Endothelial cell of umbilical vein (primary cell): Measurements from ENCODE around the gene CLDN9. TPM values are rescaled to one million over a fixed set of nuclear protein-coding genes. Genes with fewer than 3 reads are reported as not detected.

Experiments used
- BruUV-seq: library from RNA; stranded (reverse); fragments of 400-500 nt; replicated peaks from 2 replicates; lab custom pipeline; 2021; lab: Mats Ljungman, UMichigan
- CTCF ChIA-PET: fragments of 300-600, 350-600 bp; sonication (Branson Sonifier 250); formaldehyde crosslinking; loops from one replicate; lab custom pipeline; 2021; ENCODE audit warnings: antibody characterized with exemption, inconsistent platforms; lab: Charles Lee
- POLR2A ChIA-PET: fragments of 300-600, 350-600 bp; sonication (Branson Sonifier 250); formaldehyde crosslinking; loops from one replicate; lab custom pipeline; 2021; ENCODE audit warnings: antibody characterized with exemption, inconsistent platforms; lab: Charles Lee
- DNase-seq: peaks from one replicate; pipeline ENCODE4 v3.0.0-alpha.2; 2011; ENCODE audit warnings: low read depth, low spot score
- FAIRE-seq: peaks from 2 replicates; lab custom pipeline; 2011; peaks lifted over from hg19 to GRCh38; lab: Jason Lieb, UNC
- H2AFZ ChIP-seq: 2 replicates; pipeline ENCODE4 v1.6.0; 2012; ENCODE audit warnings: low read depth, low read length, control low read depth, inconsistent platforms
- H3K27ac ChIP-seq: 2 replicates; pipeline ENCODE4 v1.5.1; 2011; ENCODE audit warnings: low read depth, mild to moderate bottlenecking, control low read depth, low read length, moderate library complexity; ENCODE audit not compliant: insufficient read depth
- H3K27me3 ChIP-seq, 2 experiments: 2 replicates each; pipeline versions ENCODE4 v1.6.0 to v1.6.1; 2011; ENCODE audit warnings: low read length in 2 of 2, mixed read lengths in 1 of 2; ENCODE audit not compliant: control insufficient read depth in 2 of 2, insufficient read depth in 2 of 2
- H3K36me3 ChIP-seq, 2 experiments: 2 replicates in 1 of 2; 3 replicates in 1 of 2; pipeline ENCODE4 v1.5.1; 2011; ENCODE audit warnings: low read length in 2 of 2, mild to moderate bottlenecking in 1 of 2, moderate library complexity in 1 of 2; ENCODE audit not compliant: control insufficient read depth in 2 of 2, insufficient read depth in 2 of 2; ENCODE audit errors: extremely low read depth in 1 of 2
- H3K4me1 ChIP-seq: 3 replicates; pipeline ENCODE4 v1.5.1; 2011; ENCODE audit warnings: mild to moderate bottlenecking, low read length; ENCODE audit not compliant: control insufficient read depth, insufficient read depth; ENCODE audit errors: extremely low read depth
- H3K4me2 ChIP-seq: 2 replicates; pipeline ENCODE4 v1.6.1; 2011; ENCODE audit warnings: low read length, control low read depth, mixed read lengths; ENCODE audit not compliant: insufficient read depth
- H3K4me3 ChIP-seq, 3 experiments: fragments of 200-600 bp in 1 of 3; sonication (generic), shearing (Covaris generic) in 1 of 3; replicated peaks in 1 of 3; 2 replicates each; pipeline ENCODE4 v1.5.1; 2011 to 2016; ENCODE audit warnings: control low read depth in 3 of 3, low read length in 3 of 3, mild to moderate bottlenecking in 2 of 3, inconsistent platforms in 1 of 3, low read depth in 1 of 3, moderate library complexity in 1 of 3; ENCODE audit not compliant: insufficient read depth in 1 of 3
- H3K79me2 ChIP-seq: 2 replicates; pipeline ENCODE4 v1.6.0; 2012; ENCODE audit warnings: low read length, inconsistent platforms; ENCODE audit not compliant: control insufficient read depth, insufficient read depth
- H3K9ac ChIP-seq: replicated peaks from 2 replicates; pipeline ENCODE3; 2011; ENCODE audit warnings: low read length, control low read depth; ENCODE audit not compliant: insufficient read depth; ENCODE audit errors: extremely low read depth
- H3K9me1 ChIP-seq: replicated peaks from 3 replicates; pipeline ENCODE4 v1.6.0; 2011; ENCODE audit warnings: mild to moderate bottlenecking, low read length; ENCODE audit not compliant: control insufficient read depth, insufficient read depth; ENCODE audit errors: extremely low read depth
- H3K9me3 ChIP-seq: replicated peaks from 2 replicates; pipeline ENCODE4 v1.5.1; 2012; ENCODE audit warnings: low read length, inconsistent platforms; ENCODE audit not compliant: control insufficient read depth, insufficient read depth
- H4K20me1 ChIP-seq: replicated peaks from 2 replicates; pipeline ENCODE3; 2011; ENCODE audit warnings: mild to moderate bottlenecking, low read length; ENCODE audit not compliant: control insufficient read depth, insufficient read depth; ENCODE audit errors: extremely low read depth
- CTCF ChIP-seq, 2 donors: IDR thresholded peaks; 1 replicate in 1 of 2; 2 replicates in 1 of 2; pipeline ENCODE4 v1.5.1; 2011; ENCODE audit warnings: low read length in 2 of 2, mild to moderate bottlenecking in 2 of 2, moderate library complexity in 2 of 2, control low read depth in 1 of 2, inconsistent platforms in 1 of 2, low read depth in 1 of 2; ENCODE audit not compliant: insufficient read depth in 1 of 2; ENCODE audit errors: extremely low read depth in 1 of 2
- EZH2 ChIP-seq: IDR thresholded peaks from 2 replicates; pipeline ENCODE4 v1.6.1; 2012; ENCODE audit warnings: borderline replicate concordance, low read depth, mild to moderate bottlenecking, moderate library complexity, low read length, inconsistent platforms; ENCODE audit not compliant: severe bottlenecking
- FOS ChIP-seq: IDR thresholded peaks from 2 replicates; pipeline ENCODE4 v1.6.1; 2011; ENCODE audit warnings: mild to moderate bottlenecking, low read length, moderate library complexity, borderline replicate concordance; ENCODE audit not compliant: insufficient read depth
- GATA2 ChIP-seq: IDR thresholded peaks from 2 replicates; pipeline ENCODE4 v1.7.0; 2011; ENCODE audit warnings: low read depth, mild to moderate bottlenecking, moderate library complexity, mixed read lengths, low read length; ENCODE audit not compliant: insufficient read length, insufficient read depth
- JUN ChIP-seq: IDR thresholded peaks from 2 replicates; pipeline ENCODE4 v1.6.1; 2011; ENCODE audit warnings: borderline replicate concordance, low read depth; ENCODE audit not compliant: insufficient read length, insufficient read depth
- MAX ChIP-seq: IDR thresholded peaks from 2 replicates; pipeline ENCODE4 v1.6.1; 2011; ENCODE audit not compliant: insufficient read depth, insufficient read length
- MYC ChIP-seq: IDR thresholded peaks from one replicate; pipeline ENCODE4 v1.6.1; 2011; ENCODE audit warnings: mild to moderate bottlenecking, low read depth, low read length
- POLR2A ChIP-seq: IDR thresholded peaks from 2 replicates; pipeline ENCODE4 v1.6.1; 2012; ENCODE audit warnings: low read depth, mild to moderate bottlenecking, control low read depth, low read length
- POLR2AphosphoS5 ChIP-seq: IDR thresholded peaks from 2 replicates; pipeline ENCODE4 v1.6.1; 2012; ENCODE audit warnings: low read depth, mild to moderate bottlenecking, control low read depth, low read length, moderate library complexity; ENCODE audit not compliant: insufficient read depth
- dilution Hi-C: fragments of 300-500 bp; cut with MboI; formaldehyde crosslinking; loops from one replicate; pipeline ENCODE4 v1.15.0; 2019; ENCODE audit warnings: low sequenced_read_pairs; ENCODE audit not compliant: extremely low pct_ligation_motif_present
- intact Hi-C: fragments of 100-400 bp; cut with micrococcal nuclease; formaldehyde crosslinking; loops from one replicate; pipeline ENCODE4 v1.10.0; 2022
- polyA plus RNA-seq, 4 experiments: library from polyadenylated mRNA; depleted of rRNA in 3 of 4; stranded (reverse) in 3 of 4; unstranded in 1 of 4; fragments of >200 nt; gene quantifications; 2 replicates each; pipeline versions ENCODE4 v1.2.1 to v1.2.3, GENCODE V29; 2011 to 2012; ENCODE audit warnings: missing spikeins in 1 of 4
- total RNA-seq: library from RNA; stranded (reverse); gene quantifications from 2 replicates; pipeline ENCODE4 v1.2.3, GENCODE V29; 2021

The CLDN9 gene
- total and polyA plus RNA-seq, 2 donors (not counting 3 experiments of a cell fraction or from before 2014, with no cell fraction given) = 0.06 TPM; not detected in 1

- Histone ChIP-seq H3K36me3 (no peaks in the 10 kb centered on the region), H3K9ac (no peak overlapping the region), H3K27me3 (peaks cover 42 to 45% of the 10 kb centered on the region in 2 experiments), H3K9me1 (no peaks in the 10 kb centered on the region), H3K27ac (no peak overlapping the region), H3K4me1 (no peaks in the 10 kb centered on the region), H4K20me1 (no peaks in the 10 kb centered on the region), H3K79me2 (no peaks in the 10 kb centered on the region), H3K9me3 (no peaks in the 10 kb centered on the region), H2AFZ (no peak overlapping the region), H3K4me3 (no peak overlapping the region), H3K4me2 (no peak overlapping the region)
- TF ChIP-seq MYC = no peak
- TF ChIP-seq EZH2 = no peak
- no peak for TF ChIP-seq FOS
- no peak for TF ChIP-seq JUN
- no peak for TF ChIP-seq MAX
- TF ChIP-seq POLR2AphosphoS5 = no peak
- no peak for TF ChIP-seq GATA2
- no peak for TF ChIP-seq CTCF (IDR thresholded peaks at IDR 0.05; ENCODE audit: extremely low read depth in 1 of 2, insufficient read depth in 1 of 2, low read depth in 1 of 2, low read length in 2 of 2)
- TF ChIP-seq POLR2A = no peak
- no TSS peak for BruUV-seq
- no peak for DNase-seq
- dilution Hi-C loops = no loop called here
- POLR2A ChIA-PET = no interaction called here
- intact Hi-C loops = no loop called here
- CTCF ChIA-PET = interaction anchor here (1.4 to 14.7 kb wide), 2 partner anchors 7 to 21 kb away, joined by 4 to 200 read pairs; no protein-coding TSS in a partner anchor
- FAIRE-seq = no peak
Observed at GRCh38 chr16:3038256-3038655, 25.5 kb downstream of the CLDN9 start.
